ENCODE results near the gene TMIGD1. TPM values are rescaled to one million over a fixed set of nuclear protein-coding genes. Genes with fewer than 3 reads are reported as not detected.

The TMIGD1 gene
- total RNA-seq, 1 donor: not detected

DNA sequence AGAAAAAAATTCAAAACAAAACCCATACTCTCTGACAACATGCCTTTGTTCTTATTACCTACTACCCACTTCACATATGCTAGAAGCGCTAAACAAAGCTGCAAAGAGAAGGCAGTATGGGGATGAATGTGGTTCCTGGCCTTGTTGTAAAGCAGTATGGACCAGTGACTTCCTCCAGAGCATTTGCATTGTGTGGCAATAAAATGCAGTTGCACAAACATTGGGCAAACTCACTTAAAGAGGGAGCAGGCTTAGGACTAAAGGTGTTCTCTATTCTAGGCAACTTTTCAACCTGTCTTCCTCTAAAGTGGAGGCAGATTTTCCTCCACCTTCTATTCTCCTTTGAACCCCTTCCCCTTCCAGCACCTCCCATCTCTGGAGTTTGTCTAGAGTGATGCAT lies 17.1 kb downstream of the TMIGD1 start:
- TF ChIP-seq, protein P1, sequence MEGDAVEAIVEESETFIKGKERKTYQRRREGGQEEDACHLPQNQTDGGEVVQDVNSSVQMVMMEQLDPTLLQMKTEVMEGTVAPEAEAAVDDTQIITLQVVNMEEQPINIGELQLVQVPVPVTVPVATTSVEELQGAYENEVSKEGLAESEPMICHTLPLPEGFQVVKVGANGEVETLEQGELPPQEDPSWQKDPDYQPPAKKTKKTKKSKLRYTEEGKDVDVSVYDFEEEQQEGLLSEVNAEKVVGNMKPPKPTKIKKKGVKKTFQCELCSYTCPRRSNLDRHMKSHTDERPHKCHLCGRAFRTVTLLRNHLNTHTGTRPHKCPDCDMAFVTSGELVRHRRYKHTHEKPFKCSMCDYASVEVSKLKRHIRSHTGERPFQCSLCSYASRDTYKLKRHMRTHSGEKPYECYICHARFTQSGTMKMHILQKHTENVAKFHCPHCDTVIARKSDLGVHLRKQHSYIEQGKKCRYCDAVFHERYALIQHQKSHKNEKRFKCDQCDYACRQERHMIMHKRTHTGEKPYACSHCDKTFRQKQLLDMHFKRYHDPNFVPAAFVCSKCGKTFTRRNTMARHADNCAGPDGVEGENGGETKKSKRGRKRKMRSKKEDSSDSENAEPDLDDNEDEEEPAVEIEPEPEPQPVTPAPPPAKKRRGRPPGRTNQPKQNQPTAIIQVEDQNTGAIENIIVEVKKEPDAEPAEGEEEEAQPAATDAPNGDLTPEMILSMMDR (IDR thresholded peaks at IDR 0.05; ENCODE audit: insufficient read depth, low read depth, low read length): no peak
- no peak for DNase-seq (ENCODE audit: low read depth)
- no peak overlapping the region for H3K4me3 ChIP-seq (ENCODE audit: low read depth, low read length)

GRCh38 chr17:30315106-30315505 lies 18.8 kb downstream of the TMIGD1 start:
- DNase-seq (ENCODE audit: low read depth): no peak
- TF ChIP-seq, protein P1 (IDR thresholded peaks at IDR 0.05; ENCODE audit: insufficient read depth, low read depth, low read length): no peak
- H3K4me3 ChIP-seq (ENCODE audit: low read depth, low read length): no peak overlapping the region

- TF ChIP-seq, protein P1 (IDR thresholded peaks at IDR 0.05; ENCODE audit: insufficient read depth, low read depth, low read length): no peak
- DNase-seq (ENCODE audit: low read depth): no peak
- H3K4me3 ChIP-seq (ENCODE audit: low read depth, low read length): no peak overlapping the region
Measured at GRCh38 chr17:30314474-30314873, 19.4 kb downstream of the TMIGD1 start.

DNA sequence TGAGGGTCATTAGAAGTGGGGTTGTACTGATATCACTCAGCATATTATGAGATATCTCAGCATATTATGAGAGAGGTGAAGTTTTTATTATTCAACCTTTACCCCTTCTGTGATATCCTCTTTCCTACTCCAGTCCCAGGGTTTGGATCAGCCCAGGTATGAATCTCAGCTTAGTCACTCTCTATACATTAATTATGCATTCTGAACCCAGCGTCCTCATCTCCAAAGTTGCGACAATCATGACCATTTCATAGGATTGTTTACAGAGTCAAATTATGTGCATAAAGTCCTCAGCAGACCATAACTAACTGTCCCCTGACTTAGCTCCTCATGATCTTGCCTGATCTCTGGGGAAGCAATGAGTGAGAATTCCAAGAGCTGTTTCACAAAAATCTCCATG lies 21.6 kb downstream of the TMIGD1 start:
- TF ChIP-seq, protein P1 (IDR thresholded peaks at IDR 0.05; ENCODE audit: insufficient read depth, low read depth, low read length): no peak
- no peak for DNase-seq (ENCODE audit: low read depth)
- H3K4me3 ChIP-seq (ENCODE audit: low read depth, low read length): no peak overlapping the region

DNA sequence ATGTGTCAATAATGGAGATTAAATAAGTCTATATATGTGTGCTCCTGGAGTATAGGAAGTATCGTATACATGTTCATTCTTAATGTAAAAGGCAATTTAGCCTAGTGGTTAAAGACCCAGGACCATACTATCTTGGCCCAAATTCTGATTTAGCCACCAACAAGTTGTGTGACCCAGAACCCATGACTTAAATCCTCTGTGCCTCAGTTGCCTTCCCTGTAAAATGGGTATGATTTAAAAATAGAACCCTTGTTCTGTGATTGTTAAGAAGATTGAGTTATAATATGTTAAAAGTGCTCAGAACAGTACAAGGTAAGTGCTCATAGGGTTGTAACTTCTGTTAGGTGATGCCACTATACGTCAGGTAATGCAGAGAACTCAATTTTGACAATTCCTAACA lies 23.3 kb downstream of the TMIGD1 start:
- no peak overlapping the region for H3K4me3 ChIP-seq (ENCODE audit: low read depth, low read length)
- DNase-seq (ENCODE audit: low read depth): no peak
- TF ChIP-seq, protein P1 (IDR thresholded peaks at IDR 0.05; ENCODE audit: insufficient read depth, low read depth, low read length): no peak

DNA sequence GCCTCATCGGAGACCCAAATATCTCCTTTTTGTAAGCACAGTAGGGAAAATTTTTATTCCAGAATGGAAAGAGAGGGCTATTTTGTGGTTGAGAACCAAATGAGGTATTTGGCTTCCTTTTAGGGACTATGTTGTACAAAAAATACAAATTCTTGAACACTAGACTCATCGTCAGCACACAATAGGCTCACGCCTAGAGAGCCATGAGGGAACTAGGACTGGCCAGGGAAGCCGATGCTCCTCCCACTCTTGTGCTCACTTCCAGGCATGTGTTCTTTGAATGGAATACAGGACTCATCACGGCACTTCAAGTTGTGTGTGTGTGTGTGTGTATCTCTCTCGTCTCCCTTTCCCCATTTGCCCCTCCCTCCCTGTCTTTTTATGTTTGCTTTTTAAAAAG lies 24.3 kb downstream of the TMIGD1 start:
- no peak for DNase-seq (ENCODE audit: low read depth)
- H3K4me3 ChIP-seq (ENCODE audit: low read depth, low read length): no peak overlapping the region
- TF ChIP-seq, protein P1 (IDR thresholded peaks at IDR 0.05; ENCODE audit: insufficient read depth, low read depth, low read length): no peak

DNA sequence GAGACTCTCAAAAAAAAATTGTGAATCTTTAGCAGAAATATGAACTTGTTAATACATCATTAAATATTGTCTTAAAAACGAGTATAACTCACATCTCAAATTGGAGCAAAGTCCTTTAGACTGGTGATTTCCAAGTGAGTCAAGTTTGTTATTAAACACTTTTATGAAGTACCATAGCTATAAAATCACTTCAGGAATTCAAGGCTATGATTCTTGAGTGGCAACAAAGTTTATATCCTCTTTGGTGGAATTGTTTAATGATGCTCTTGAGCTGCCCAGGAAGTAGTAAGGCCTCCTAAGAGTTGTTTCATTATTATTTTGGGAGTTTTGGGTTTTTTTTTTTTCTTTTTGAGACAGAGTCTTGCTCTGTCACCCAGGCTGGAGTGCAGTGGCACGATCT lies 25.5 kb downstream of the TMIGD1 start:
- no peak overlapping the region for H3K4me3 ChIP-seq (ENCODE audit: low read depth, low read length)
- DNase-seq (ENCODE audit: low read depth): no peak
- TF ChIP-seq, protein P1 (IDR thresholded peaks at IDR 0.05; ENCODE audit: insufficient read depth, low read depth, low read length): no peak

Data from fibroblast of villous mesenchyme (primary cell).